NCI-H1694 (cell line): ENCODE data around the gene INKA1.

ENCODE experiments used
- DNase-seq: peaks from one replicate; lab custom pipeline; 2025; lab: John Stamatoyannopoulos, UW

Gene INKA1

GRCh38 chr3:49786357-49787181 is 16.5 kb upstream of the INKA1 start, which contains the start of gene IP6K1:
TSS of gene IP6K1 (minus strand) at chr3:49786542. CDS start at chr3:49748040, 38,502 bp downstream.
- DNase-seq: peak; percentile 85

GRCh38 chr3:49787182-49787464 is 15.9 kb upstream of the INKA1 start:
- no peak for DNase-seq

GRCh38 chr3:49787536-49787935 is 15.5 kb upstream of the INKA1 start:
- no peak for DNase-seq

GRCh38 chr3:49788056-49788455 is 15.0 kb upstream of the INKA1 start:
- DNase-seq: no peak

GRCh38 chr3:49790626-49791411 is 12.2 kb upstream of the INKA1 start:
- DNase-seq: no peak

GRCh38 chr3:49791571-49791970 is 11.5 kb upstream of the INKA1 start:
- DNase-seq: no peak

- no peak for DNase-seq
Observed at GRCh38 chr3:49792371-49793150, 10.5 kb upstream of the INKA1 start.

- no peak for DNase-seq
Observed at GRCh38 chr3:49793486-49794085, 9.5 kb upstream of the INKA1 start.

- DNase-seq: no peak
Observed at GRCh38 chr3:49794431-49794830, 8.6 kb upstream of the INKA1 start.

GRCh38 chr3:49794926-49795905 is 7.8 kb upstream of the INKA1 start:
- no peak for DNase-seq

GRCh38 chr3:49799105-49799504 is 4.0 kb upstream of the INKA1 start:
- DNase-seq: no peak

- no peak for DNase-seq
Observed at GRCh38 chr3:49799761-49800160, 3.3 kb upstream of the INKA1 start, which contains the start of gene CDHR4. TSS of gene CDHR4 (minus strand) at chr3:49799873. CDS start at chr3:49799812, 61 bp downstream.

- DNase-seq: no peak
Observed at GRCh38 chr3:49801160-49801559, 1.9 kb upstream of the INKA1 start.

GRCh38 chr3:49803465-49804140 is 542 bp downstream of the INKA1 start:
- peak; percentile 2 for DNase-seq

- DNase-seq: no peak
Observed at GRCh38 chr3:49804141-49805041, 1.3 kb downstream of the INKA1 start.

- no peak for DNase-seq
Observed at GRCh38 chr3:49805367-49805782, 2.3 kb downstream of the INKA1 start.

GRCh38 chr3:49805897-49806701 is 3.0 kb downstream of the INKA1 start:
- no peak for DNase-seq

- no peak for DNase-seq
Observed at GRCh38 chr3:49806850-49807249, 3.8 kb downstream of the INKA1 start.
